ENCODE measurements around the gene FBXO21. TPM values are rescaled to one million over a fixed set of nuclear protein-coding genes. Genes with fewer than 3 reads are reported as not detected.

Gene FBXO21
- total RNA-seq, 1 experiment from 2014 or later: 57.5 TPM

DNA sequence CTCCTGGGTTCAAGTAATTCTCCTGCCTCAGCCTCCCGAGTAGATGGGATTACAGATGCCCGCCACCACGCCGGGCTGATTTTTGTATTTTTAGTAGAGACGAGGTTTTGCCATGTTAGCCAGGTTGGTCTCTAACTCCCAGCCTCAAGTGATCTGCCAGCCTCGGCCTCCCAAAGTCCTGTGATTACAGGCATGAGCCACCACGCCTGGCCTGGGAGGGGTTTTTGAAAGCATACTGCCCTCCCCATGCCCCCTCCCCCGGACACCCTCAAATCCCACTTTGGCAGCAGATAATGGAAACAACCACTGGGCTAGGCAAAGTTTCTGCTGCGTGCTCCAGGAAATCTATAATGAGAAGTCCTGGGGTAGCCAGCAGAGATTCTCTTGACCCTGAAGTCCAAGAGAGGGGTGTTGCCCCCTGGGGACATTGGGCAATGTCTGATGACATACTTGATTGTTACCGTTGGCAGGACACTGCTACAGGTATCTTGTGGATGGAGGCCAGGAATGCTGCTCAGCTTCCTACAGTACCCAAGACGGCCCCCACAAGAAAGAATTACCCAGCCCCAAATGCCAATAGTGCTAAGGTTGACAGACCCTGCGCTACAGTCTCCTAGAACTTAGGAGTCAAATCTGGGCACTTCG is 18.7 kb upstream of the FBXO21 start:
- Mint-ChIP-seq H3K9me3 (ENCODE audit: low read depth, unreplicated experiment) (no peaks in the 10 kb centered on the region), H3K27ac (ENCODE audit: unreplicated experiment) (no peak overlapping the region), H3K27me3 (ENCODE audit: unreplicated experiment) (peaks cover 76% of the 10 kb centered on the region), H3K4me3 (ENCODE audit: low read depth, unreplicated experiment) (no peak overlapping the region), H3K36me3 (ENCODE audit: insufficient read depth, unreplicated experiment) (no peaks in the 10 kb centered on the region), H3K4me1 (ENCODE audit: low read depth, unreplicated experiment) (no peaks in the 10 kb centered on the region)
- CTCF ChIA-PET: no interaction called here
- intact Hi-C loops (cut with micrococcal nuclease; ENCODE audit: unreplicated experiment): no loop called here
- no TSS peak for BruUV-seq (replicated peaks)
- TF ChIP-seq, protein P1, sequence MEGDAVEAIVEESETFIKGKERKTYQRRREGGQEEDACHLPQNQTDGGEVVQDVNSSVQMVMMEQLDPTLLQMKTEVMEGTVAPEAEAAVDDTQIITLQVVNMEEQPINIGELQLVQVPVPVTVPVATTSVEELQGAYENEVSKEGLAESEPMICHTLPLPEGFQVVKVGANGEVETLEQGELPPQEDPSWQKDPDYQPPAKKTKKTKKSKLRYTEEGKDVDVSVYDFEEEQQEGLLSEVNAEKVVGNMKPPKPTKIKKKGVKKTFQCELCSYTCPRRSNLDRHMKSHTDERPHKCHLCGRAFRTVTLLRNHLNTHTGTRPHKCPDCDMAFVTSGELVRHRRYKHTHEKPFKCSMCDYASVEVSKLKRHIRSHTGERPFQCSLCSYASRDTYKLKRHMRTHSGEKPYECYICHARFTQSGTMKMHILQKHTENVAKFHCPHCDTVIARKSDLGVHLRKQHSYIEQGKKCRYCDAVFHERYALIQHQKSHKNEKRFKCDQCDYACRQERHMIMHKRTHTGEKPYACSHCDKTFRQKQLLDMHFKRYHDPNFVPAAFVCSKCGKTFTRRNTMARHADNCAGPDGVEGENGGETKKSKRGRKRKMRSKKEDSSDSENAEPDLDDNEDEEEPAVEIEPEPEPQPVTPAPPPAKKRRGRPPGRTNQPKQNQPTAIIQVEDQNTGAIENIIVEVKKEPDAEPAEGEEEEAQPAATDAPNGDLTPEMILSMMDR (IDR thresholded peaks at IDR 0.05; ENCODE audit: unreplicated experiment): no peak
- DNase-seq: no peak

DNA sequence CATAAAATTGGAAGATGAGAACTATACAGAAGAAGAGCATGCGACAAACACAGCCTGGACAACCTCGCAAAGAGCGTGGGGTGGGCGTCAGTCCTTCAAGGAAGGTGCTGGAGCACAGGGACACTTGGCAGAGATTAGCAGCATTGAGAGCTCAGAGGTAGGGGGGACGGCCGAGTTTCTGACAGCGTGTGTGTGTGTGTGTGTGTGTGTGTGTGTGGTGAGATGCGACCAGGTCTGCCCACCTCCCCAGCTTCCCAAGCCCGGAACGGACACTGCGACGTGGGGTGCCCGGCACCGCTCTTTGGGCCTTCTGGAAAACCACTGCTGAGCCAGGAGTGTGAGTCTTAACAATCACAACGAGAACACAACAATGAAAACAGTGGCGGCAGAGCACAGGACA is 17.9 kb upstream of the FBXO21 start:
- intact Hi-C loops (cut with micrococcal nuclease; ENCODE audit: unreplicated experiment): no loop called here
- TF ChIP-seq, protein P1 (IDR thresholded peaks at IDR 0.05; ENCODE audit: unreplicated experiment): no peak
- Mint-ChIP-seq H3K27me3 (ENCODE audit: unreplicated experiment) (peaks cover 69% of the 10 kb centered on the region), H3K4me3 (ENCODE audit: low read depth, unreplicated experiment) (no peak overlapping the region), H3K27ac (ENCODE audit: unreplicated experiment) (no peak overlapping the region), H3K4me1 (ENCODE audit: low read depth, unreplicated experiment) (no peaks in the 10 kb centered on the region), H3K36me3 (ENCODE audit: insufficient read depth, unreplicated experiment) (no peaks in the 10 kb centered on the region), H3K9me3 (ENCODE audit: low read depth, unreplicated experiment) (no peaks in the 10 kb centered on the region)
- CTCF ChIA-PET: no interaction called here
- no peak for DNase-seq
- no TSS peak for BruUV-seq (replicated peaks)

DNA sequence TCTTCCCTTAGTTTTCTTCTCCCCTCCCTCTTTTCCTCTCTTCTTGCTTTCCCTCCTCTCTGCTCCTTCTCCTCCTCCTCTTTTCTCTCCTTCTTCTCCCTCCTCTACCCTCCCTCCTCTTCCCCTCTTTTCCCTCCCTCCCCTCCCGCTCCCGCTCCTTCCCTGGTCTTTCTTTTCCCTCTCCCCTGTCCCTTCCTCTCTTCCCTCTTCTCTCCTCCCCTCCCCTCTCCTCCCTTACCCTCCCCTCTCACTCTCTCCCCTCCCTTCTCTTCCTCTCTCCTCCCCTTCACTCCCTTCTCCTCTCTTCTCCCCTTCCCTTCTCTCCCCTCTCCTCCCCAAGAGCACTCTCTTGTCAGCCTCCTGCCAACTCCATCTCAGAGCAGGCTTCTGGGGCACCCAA is 17.4 kb upstream of the FBXO21 start:
- no TSS peak for BruUV-seq (replicated peaks)
- CTCF ChIA-PET: no interaction called here
- intact Hi-C loops (cut with micrococcal nuclease; ENCODE audit: unreplicated experiment): no loop called here
- Mint-ChIP-seq H3K36me3 (ENCODE audit: insufficient read depth, unreplicated experiment) (no peaks in the 10 kb centered on the region), H3K4me1 (ENCODE audit: low read depth, unreplicated experiment) (no peaks in the 10 kb centered on the region), H3K27ac (ENCODE audit: unreplicated experiment) (no peak overlapping the region), H3K4me3 (ENCODE audit: low read depth, unreplicated experiment) (no peak overlapping the region), H3K27me3 (ENCODE audit: unreplicated experiment) (peaks cover 66% of the 10 kb centered on the region), H3K9me3 (ENCODE audit: low read depth, unreplicated experiment) (no peaks in the 10 kb centered on the region)
- no peak for DNase-seq
- TF ChIP-seq, protein P1 (IDR thresholded peaks at IDR 0.05; ENCODE audit: unreplicated experiment): no peak

DNA sequence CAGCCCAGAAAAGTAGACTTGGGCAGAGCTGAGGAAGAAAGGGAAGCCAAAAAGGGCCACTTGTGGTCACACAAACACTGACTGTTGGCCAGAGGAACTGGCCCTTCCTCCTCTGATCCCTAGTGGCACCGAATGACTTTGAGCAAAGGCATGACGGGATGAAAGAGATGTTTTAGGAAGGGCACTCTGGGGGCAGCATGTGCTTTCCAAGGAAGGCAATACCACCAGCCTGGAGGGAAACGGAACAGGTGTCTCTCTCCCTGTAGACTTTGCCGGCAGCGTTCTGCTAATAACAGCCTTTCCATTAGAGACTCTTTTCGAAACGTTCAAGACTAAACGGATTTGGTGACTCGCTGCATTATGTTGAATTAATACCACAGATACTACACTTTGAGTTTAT is 12.3 kb upstream of the FBXO21 start:
- Mint-ChIP-seq H3K36me3 (ENCODE audit: insufficient read depth, unreplicated experiment) (no peaks in the 10 kb centered on the region), H3K27me3 (ENCODE audit: unreplicated experiment) (peaks cover 57% of the 10 kb centered on the region), H3K4me3 (ENCODE audit: low read depth, unreplicated experiment) (no peak overlapping the region), H3K4me1 (ENCODE audit: low read depth, unreplicated experiment) (no peaks in the 10 kb centered on the region), H3K9me3 (ENCODE audit: low read depth, unreplicated experiment) (no peaks in the 10 kb centered on the region), H3K27ac (ENCODE audit: unreplicated experiment) (no peak overlapping the region)
- CTCF ChIA-PET: no interaction called here
- intact Hi-C loops (cut with micrococcal nuclease; ENCODE audit: unreplicated experiment): no loop called here
- DNase-seq: no peak
- TF ChIP-seq, protein P1 (IDR thresholded peaks at IDR 0.05; ENCODE audit: unreplicated experiment): no peak
- BruUV-seq (replicated peaks): no TSS peak
